Prostate gland (tissue), 2 donors: Measurements from ENCODE around the gene COLQ. TPM values are rescaled to one million over a fixed set of nuclear protein-coding genes. Genes with fewer than 3 reads are reported as not detected.

Experiments
- DNase-seq: peaks from one replicate; pipeline ENCODE4 v3.0.0-alpha.2; 2019; ENCODE audit warnings: low spot score
- H3K27ac ChIP-seq, 2 donors: fragments of 200-600 bp; sonication (generic); 2 replicates each; pipeline ENCODE4 v1.5.1; 2017 to 2019
- H3K27me3 ChIP-seq: fragments of 200-600 bp; sonication (generic); replicated peaks from 2 replicates; pipeline ENCODE4 v1.5.1; 2019; ENCODE audit not compliant: insufficient read depth
- H3K36me3 ChIP-seq, 2 donors: fragments of 200-600 bp; sonication (generic); 1 replicate in 1 of 2; 2 replicates in 1 of 2; pipeline versions ENCODE4 v1.5.1 to v1.8.1; 2017 to 2019
- H3K4me1 ChIP-seq: fragments of 200-600 bp; sonication (generic); replicated peaks from 2 replicates; pipeline ENCODE4 v1.5.1; 2019
- H3K4me3 ChIP-seq, 2 donors: fragments of 200-600 bp; sonication (generic); 2 replicates each; pipeline ENCODE4 v1.5.1; 2017 to 2019
- H3K9me3 ChIP-seq: fragments of 200-600 bp; sonication (generic); 2 replicates; pipeline ENCODE4 v1.5.1; 2017
- CTCF ChIP-seq, 4 experiments: fragments of 200-600 bp in 2 of 4; fragments of 450-650 bp in 2 of 4; sonication (generic) in 2 of 4; IDR thresholded peaks; 1 replicate in 3 of 4; 2 replicates in 1 of 4; pipeline ENCODE4 v1.5.1; 2016 to 2019; ENCODE audit warnings: antibody characterized with exemption in 4 of 4, mild to moderate bottlenecking in 2 of 4, moderate library complexity in 2 of 4
- POLR2A ChIP-seq: fragments of 450-650 bp; IDR thresholded peaks from one replicate; pipeline ENCODE4 v1.6.1; 2016; ENCODE audit warnings: antibody characterized with exemption, mild to moderate bottlenecking
- POLR2AphosphoS5 ChIP-seq: sonication (generic); formaldehyde crosslinking; IDR thresholded peaks from one replicate; pipeline ENCODE4 v1.6.1; 2017; ENCODE audit warnings: antibody characterized with exemption
- WGBS: methylation state at CpG from one replicate; pipeline ENCODE4 v1.1.5; 2018; 5-methylcytosine and 5-hydroxymethylcytosine counted together
- intact Hi-C: fragments of 100-400 bp; cut with DNase I; formaldehyde crosslinking; loops from one replicate; pipeline ENCODE4 v1.14.2; 2022
- total RNA-seq, 2 donors: library from RNA; depleted of rRNA; stranded (reverse); fragments of >200 nt; gene quantifications; one replicate each; pipeline ENCODE4 v1.1.0, GENCODE V29; 2016

COLQ gene
- total RNA-seq, 2 donors from 2014 or later, result 0.87 to 3.9 TPM

- 86% methylated on average over 2 of the region's 2 CpGs for WGBS
- H3K27me3 ChIP-seq, result no peaks in the 10 kb centered on the region
These were observed 50.7 kb downstream of the COLQ start for GRCh38 chr3:15470849-15471248.

GRCh38 chr3:15470261-15470660 lies 51.2 kb downstream of the COLQ start:
- intact Hi-C loops, result no loop called here
- no peak for DNase-seq
- no peaks in the 10 kb centered on the region for H3K4me1 ChIP-seq
- no peak overlapping the region for H3K4me3 ChIP-seq
- H3K36me3 ChIP-seq, result no peaks in the 10 kb centered on the region
- no peaks in the 10 kb centered on the region for H3K9me3 ChIP-seq
- WGBS, result 92% methylated on average over 6 of the region's 6 CpGs
- H3K27ac ChIP-seq, result no peak overlapping the region
- TF ChIP-seq CTCF (IDR thresholded peaks at IDR 0.05) (no peak), POLR2AphosphoS5 (no peak), POLR2A (no peak)
- H3K27me3 ChIP-seq, result no peaks in the 10 kb centered on the region

More at GRCh38 chr3:15470849-15471248, 50.7 kb downstream of the COLQ start:
- intact Hi-C loops, result no loop called here
- Histone ChIP-seq H3K4me3 (no peak overlapping the region), H3K4me1 (no peaks in the 10 kb centered on the region), H3K9me3 (no peaks in the 10 kb centered on the region), H3K36me3 (no peaks in the 10 kb centered on the region), H3K27ac (no peak overlapping the region)
- TF ChIP-seq POLR2AphosphoS5 (no peak), CTCF (IDR thresholded peaks at IDR 0.05) (no peak), POLR2A (no peak)
- no peak for DNase-seq

GRCh38 chr3:15467227-15468181 lies 54.0 kb downstream of the COLQ start:
- DNase-seq, result no peak
- H3K9me3 ChIP-seq, result no peaks in the 10 kb centered on the region
- intact Hi-C loops, result no loop called here
- H3K4me3 ChIP-seq, result no peak overlapping the region
- no peaks in the 10 kb centered on the region for H3K4me1 ChIP-seq
- no peak overlapping the region for H3K27ac ChIP-seq
- no peaks in the 10 kb centered on the region for H3K36me3 ChIP-seq
- no peaks in the 10 kb centered on the region for H3K27me3 ChIP-seq
- TF ChIP-seq POLR2A (no peak), POLR2AphosphoS5 (no peak), CTCF (IDR thresholded peaks at IDR 0.05) (no peak)
- 87% methylated on average over 11 of the region's 11 CpGs for WGBS

GRCh38 chr3:15465876-15466585 lies 55.5 kb downstream of the COLQ start:
- no peaks in the 10 kb centered on the region for H3K9me3 ChIP-seq
- H3K4me1 ChIP-seq, result no peaks in the 10 kb centered on the region
- H3K36me3 ChIP-seq, result no peaks in the 10 kb centered on the region
- intact Hi-C loops, result no loop called here
- no peak for DNase-seq
- no peaks in the 10 kb centered on the region for H3K27me3 ChIP-seq
- H3K27ac ChIP-seq, result no peak overlapping the region
- TF ChIP-seq POLR2AphosphoS5 (no peak), CTCF (IDR thresholded peaks at IDR 0.05) (no peak), POLR2A (no peak)
- no peak overlapping the region for H3K4me3 ChIP-seq
- 93% methylated on average over 6 of the region's 6 CpGs for WGBS
